Prostate gland (tissue), 2 donors: ENCODE measurements around the gene TSTD1.

ENCODE experiments used
- POLR2A ChIP-seq: fragments of 450-650 bp; IDR thresholded peaks from one replicate; pipeline ENCODE4 v1.6.1; 2016; ENCODE audit warnings: antibody characterized with exemption, mild to moderate bottlenecking
- POLR2AphosphoS5 ChIP-seq: sonication (generic); formaldehyde crosslinking; IDR thresholded peaks from one replicate; pipeline ENCODE4 v1.6.1; 2017; ENCODE audit warnings: antibody characterized with exemption
- TF ChIP-seq, protein P1 (sequence below), 4 experiments: fragments of 200-600 bp in 2 of 4; fragments of 450-650 bp in 2 of 4; sonication (generic) in 2 of 4; IDR thresholded peaks; 1 replicate in 3 of 4; 2 replicates in 1 of 4; pipeline ENCODE4 v1.5.1; 2016 to 2019; ENCODE audit warnings: antibody characterized with exemption in 4 of 4, mild to moderate bottlenecking in 2 of 4, moderate library complexity in 2 of 4

DNA sequence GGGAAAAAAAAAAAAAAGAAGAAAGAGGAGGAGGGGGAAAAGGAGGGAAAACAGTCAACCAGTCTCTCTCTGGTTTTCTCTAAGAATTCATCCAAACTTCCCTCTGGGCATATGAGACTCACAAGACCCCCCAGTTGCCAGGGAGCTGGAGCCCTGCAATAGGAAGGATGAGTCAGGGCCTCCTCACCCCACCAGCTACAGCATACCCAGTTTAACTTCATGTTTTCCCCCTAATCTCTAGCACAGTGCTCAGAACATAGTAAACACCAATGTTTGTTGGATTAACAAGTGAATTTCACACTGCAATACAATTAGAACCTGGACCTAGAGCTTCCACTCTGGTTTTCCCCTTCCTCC, 25.7 kb downstream of the TSTD1 start:
- TF ChIP-seq, protein P1, sequence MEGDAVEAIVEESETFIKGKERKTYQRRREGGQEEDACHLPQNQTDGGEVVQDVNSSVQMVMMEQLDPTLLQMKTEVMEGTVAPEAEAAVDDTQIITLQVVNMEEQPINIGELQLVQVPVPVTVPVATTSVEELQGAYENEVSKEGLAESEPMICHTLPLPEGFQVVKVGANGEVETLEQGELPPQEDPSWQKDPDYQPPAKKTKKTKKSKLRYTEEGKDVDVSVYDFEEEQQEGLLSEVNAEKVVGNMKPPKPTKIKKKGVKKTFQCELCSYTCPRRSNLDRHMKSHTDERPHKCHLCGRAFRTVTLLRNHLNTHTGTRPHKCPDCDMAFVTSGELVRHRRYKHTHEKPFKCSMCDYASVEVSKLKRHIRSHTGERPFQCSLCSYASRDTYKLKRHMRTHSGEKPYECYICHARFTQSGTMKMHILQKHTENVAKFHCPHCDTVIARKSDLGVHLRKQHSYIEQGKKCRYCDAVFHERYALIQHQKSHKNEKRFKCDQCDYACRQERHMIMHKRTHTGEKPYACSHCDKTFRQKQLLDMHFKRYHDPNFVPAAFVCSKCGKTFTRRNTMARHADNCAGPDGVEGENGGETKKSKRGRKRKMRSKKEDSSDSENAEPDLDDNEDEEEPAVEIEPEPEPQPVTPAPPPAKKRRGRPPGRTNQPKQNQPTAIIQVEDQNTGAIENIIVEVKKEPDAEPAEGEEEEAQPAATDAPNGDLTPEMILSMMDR (IDR thresholded peaks at IDR 0.05), result no peak
- TF ChIP-seq POLR2A (no peak), POLR2AphosphoS5 (no peak)
